HG03558 (cell line): Measurements from ENCODE around the gene PRR19.

Experiments used
- ATAC-seq: cut with Tn5 transposase; IDR thresholded peaks from one replicate; pipeline ENCODE4 v1.9.1; 2021; ENCODE audit warnings: moderate number of reproducible peaks; ENCODE audit not compliant: unreplicated experiment; ENCODE audit errors: extremely low read depth

Gene PRR19

DNA sequence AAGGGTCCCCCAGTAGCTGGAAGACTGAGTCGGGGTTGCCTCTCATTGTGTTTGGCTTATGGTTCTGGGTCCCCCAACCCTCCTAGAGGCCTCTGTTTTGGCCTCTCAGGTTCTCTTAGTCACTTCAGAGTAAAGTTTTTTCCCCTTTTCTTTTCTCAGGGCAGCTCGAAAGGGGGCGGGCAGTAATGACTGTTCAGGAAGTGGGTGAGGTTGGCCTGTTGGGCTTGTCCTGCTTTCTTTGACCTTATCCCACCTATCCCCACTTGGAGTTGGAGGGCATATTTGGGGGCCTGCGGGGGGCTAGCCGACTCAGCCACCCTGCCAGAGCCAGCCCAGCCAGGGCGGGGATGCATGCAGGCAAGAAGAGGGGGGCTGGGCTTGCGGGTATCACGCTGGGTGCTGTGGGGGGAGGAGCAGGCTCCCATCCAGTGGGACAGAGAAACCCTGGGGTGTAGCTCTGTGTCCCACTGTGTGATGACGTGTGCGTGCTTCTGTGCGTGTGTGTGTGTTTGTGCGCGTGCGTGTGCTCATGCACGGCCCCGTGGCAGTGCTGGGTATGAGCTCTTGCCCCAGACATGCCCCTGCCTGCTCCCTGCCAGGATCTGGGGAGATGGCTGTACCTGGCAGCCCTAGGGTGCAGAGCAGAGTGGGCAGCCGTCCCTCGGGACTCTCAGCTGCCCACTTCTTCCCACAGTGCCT lies 31.4 kb upstream of the PRR19 start:
- ATAC-seq = no peak

GRCh38 chr19:42271045-42271419 lies 30.9 kb upstream of the PRR19 start:
- no peak for ATAC-seq

DNA sequence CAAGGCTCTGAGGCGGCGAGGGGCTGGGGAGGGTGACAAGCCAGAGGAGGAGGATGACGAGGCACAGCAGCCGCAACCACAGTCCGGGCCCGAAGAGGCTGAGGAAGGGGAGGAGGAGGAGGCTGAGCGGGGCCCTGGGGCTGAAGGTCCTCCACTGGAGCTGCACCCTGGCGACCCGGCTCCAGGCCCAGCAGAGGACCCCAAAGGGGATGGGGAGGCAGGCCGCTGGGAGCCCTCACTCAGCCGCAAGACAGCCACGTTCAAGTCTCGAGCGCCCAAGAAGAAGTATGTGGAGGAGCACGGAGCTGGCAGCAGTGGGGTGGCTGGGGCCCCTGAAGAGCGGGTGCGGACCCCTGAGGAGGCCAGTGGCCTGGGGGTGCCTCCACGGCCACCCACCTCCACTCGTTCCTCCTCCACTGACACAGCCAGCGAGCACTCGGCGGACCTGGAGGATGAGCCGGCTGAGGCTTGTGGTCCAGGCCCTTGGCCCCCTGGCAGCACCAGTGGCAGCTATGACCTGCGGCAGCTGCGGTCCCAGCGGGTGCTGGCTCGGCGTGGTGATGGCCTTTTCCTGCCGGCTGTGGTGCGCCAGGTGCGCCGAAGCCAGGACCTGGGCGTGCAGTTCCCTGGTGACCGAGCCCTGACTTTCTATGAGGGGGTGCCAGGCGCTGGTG lies 29.9 kb upstream of the PRR19 start:
- ATAC-seq = no peak

- no peak for ATAC-seq
Measured at GRCh38 chr19:42272535-42272897, 29.4 kb upstream of the PRR19 start.

DNA sequence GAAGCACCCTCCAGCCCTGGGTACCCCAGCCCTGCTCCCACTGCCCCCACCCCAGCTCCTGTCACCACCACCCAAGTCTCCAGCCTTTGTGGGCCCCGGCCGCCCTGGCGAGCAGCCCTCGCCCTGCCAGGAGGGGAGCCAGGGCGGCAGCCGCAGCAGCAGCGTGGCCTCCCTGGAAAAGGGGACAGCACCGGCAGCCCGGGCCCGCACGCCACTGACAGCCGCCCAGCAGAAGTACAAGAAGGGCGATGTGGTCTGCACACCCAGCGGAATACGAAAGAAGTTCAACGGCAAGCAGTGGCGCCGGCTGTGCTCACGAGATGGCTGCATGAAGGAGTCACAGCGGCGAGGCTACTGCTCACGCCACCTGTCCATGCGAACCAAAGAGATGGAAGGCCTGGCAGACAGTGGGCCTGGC lies 28.9 kb upstream of the PRR19 start:
- no peak for ATAC-seq

- ATAC-seq = no peak
Measured at GRCh38 chr19:42273407-42274064, 28.4 kb upstream of the PRR19 start.

- ATAC-seq = no peak
Measured at GRCh38 chr19:42274065-42274682, 27.8 kb upstream of the PRR19 start.

GRCh38 chr19:42275103-42275502 lies 26.8 kb upstream of the PRR19 start:
- no peak for ATAC-seq

- ATAC-seq = no peak
Measured at GRCh38 chr19:42275517-42275916, 26.4 kb upstream of the PRR19 start.

- ATAC-seq = no peak
Measured at GRCh38 chr19:42276284-42276683, 25.6 kb upstream of the PRR19 start.

DNA sequence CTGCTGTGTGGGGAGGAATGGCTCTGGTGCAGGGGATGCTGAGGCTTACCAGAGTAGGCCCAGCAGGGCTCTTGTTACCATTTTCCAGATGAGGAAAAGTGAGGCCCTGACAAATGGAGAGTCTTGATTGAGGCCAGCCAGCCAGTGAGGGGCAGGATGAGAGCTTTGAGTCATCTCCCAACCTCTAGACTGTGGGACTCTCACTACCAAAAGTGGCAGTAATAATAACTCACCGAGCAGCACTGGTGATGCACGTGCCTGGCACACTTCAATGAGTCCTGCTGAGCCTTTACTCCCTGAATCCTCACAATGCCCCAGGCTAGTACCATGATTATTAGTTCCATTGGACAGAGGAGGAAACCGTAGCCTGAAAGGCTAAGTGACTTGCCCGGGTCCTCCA lies 25.1 kb upstream of the PRR19 start:
- no peak for ATAC-seq

GRCh38 chr19:42277821-42278451 lies 24.0 kb upstream of the PRR19 start:
- ATAC-seq = no peak

DNA sequence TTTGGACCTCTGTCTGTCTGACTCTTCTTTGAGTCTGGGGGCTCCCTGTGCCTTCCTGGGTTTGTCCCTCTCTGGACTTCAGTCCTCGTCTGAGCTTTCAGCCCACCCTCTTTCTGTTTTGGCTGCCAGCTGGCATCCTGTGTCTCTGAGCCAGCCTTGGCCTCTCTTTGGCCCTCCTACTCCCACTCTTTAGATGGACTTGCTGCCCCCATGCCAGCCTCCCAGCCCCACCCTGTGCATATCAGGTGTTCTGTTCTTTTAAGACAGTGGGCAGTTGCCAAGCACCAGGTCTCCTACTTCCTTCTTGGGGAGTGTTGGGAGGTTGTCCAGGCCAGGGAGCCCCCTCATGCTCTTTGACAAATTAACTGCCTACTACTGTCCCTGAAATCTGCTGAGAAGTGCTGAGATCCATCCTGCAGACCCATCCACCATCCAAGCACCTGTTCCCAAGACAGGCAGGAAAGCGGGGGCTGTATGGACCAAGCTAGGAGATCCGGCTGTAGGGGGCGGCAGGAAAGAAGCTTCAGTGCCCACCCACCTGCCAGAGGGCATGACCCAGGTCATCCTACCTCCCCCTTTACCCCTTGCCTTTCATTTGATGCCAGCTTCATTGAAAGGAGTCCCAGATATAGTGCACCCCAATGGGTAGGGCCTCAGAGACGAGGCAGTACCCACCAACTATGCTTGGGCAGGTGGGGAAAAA lies 23.3 kb upstream of the PRR19 start:
- ATAC-seq = no peak

DNA sequence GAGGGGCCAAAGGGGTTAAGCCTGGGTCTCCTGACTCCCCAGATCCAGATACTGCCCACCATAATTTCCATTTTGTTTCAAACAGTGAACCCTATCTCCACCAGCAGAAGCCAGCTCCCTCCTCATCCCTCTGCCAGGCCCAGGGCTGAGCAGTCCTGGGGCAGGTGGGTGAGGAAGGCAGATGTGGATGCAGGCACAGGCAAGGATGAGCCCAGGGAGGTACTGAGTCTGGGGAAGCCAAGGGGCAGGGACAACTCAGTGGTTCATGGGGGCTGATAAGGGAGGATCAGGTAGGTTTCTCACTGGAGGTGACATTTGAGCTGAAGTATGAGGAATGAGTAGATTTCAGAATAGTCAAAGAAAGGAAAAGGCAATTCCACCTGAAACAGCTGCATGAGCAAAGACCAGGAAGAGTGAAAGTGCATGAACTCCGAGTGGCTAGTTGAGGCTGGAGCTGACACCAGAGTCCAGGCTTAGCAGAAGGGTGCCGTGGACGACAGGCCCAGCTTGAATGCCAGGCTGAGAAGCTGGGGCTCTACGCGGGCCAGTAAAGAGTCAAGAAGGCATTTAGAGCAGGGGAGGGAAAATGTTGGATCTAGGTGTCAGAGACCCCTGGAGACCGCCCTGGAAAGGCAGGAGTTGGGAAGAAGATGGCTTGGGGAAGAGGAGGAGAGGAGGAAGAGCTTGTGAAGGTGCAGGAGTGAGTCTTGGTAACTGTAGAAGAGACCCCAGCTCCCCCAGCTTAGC lies 22.6 kb upstream of the PRR19 start:
- no peak for ATAC-seq

DNA sequence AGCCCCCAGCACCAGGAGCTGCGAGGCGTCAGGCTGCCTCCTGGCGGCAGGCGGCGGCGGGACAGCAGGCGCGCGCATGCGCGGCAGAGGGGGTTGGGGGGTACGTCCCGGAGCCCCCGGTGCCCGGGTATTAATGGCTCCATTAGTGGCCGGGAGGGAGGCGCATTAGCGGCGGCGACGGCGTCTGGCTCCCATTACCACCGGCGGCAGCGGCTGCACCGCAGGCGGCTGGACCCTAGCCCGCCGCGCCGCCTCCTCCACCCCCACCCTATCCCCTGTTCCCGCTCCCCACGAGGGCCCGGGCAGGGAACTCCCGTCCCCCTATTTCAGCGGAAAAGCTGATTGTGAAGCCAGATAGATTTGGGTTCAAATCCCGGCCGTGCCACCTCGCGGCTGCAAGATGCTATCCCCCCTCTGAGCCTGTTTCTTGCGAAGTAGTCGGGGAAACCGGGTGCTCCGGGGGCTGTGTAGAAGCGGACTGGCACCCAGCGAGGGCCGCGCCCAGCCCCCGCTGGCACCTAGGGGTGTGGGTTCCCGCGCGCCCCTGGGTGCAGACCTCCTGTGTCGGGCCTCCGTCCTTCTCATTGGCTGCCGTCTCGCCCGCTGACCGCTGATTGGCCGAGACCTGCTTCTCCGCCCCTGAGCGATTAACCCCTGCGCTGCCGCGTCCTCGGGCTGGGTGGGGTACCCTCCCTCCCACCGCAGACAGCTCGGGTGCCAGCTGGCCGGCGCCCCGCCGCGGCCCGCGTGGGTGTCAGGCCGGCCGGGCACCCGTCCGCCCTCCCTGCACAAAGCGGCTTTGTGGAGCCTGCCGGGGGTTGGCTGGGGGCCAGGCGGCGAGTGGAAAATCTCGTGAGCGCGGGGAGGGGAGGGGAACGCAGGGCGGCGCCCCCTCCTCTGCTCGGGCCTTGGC lies 21.8 kb upstream of the PRR19 start:
- no peak for ATAC-seq

GRCh38 chr19:42280815-42281145 lies 21.2 kb upstream of the PRR19 start:
- no peak for ATAC-seq

DNA sequence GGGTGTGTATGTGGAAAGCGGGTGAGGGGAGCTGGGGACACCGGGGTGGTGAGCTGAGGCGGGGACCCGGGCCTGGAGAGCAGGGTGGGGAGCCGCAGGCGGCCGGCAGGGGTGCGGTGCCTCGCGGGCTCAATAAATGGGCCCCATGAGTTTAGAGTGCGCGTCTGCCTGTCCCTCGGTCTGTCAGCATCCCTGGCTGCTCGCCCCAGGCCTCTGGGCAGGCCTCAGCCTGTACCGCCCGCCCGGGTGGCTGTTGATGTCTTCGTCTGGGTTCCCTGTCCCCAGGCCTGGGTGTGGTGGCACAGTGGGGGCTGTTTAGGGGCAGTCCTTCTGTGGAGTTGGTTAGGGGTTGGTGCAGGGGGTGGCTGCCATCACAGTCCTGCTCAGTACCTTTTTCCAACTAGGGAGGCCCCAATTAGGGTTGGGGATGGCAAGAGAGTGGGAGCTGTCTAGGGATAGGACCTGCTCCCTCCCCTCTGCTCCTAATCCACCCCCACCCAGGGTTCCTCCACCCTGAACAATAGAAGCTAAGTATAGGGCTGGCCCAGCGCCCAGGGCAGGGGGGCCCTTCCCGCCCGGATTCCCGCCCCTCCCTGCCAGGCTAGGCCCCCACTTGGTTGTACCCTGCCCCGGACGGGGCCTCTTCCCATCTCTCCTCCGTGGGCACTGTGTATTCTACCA lies 20.6 kb upstream of the PRR19 start:
- no peak for ATAC-seq
